NB4 (cell line): ENCODE results near the gene C11orf52.

Experiments
- DNase-seq: peaks from one replicate; pipeline ENCODE4 v3.0.0; 2010; ENCODE audit warnings: low read depth
- H3K4me3 ChIP-seq: one replicate; pipeline ENCODE4 v1.5.1; 2011; ENCODE audit warnings: mild to moderate bottlenecking, low read depth, low read length, moderate library complexity
- MYC ChIP-seq: IDR thresholded peaks from 2 replicates; pipeline ENCODE4 v1.6.1; 2011; ENCODE audit warnings: low read depth, low read length
- POLR2A ChIP-seq: IDR thresholded peaks from 2 replicates; pipeline ENCODE4 v1.6.1; 2011; ENCODE audit warnings: mild to moderate bottlenecking; ENCODE audit not compliant: insufficient read length; ENCODE audit errors: extremely low read depth
- TF ChIP-seq, protein P1 (sequence below): IDR thresholded peaks from 2 replicates; pipeline ENCODE4 v1.6.1; 2011; ENCODE audit warnings: low read depth, low read length
- TF ChIP-seq, protein P2 (sequence below): IDR thresholded peaks from one replicate; pipeline ENCODE4 v1.5.1; 2012; ENCODE audit warnings: low read depth, low read length

Gene C11orf52

DNA sequence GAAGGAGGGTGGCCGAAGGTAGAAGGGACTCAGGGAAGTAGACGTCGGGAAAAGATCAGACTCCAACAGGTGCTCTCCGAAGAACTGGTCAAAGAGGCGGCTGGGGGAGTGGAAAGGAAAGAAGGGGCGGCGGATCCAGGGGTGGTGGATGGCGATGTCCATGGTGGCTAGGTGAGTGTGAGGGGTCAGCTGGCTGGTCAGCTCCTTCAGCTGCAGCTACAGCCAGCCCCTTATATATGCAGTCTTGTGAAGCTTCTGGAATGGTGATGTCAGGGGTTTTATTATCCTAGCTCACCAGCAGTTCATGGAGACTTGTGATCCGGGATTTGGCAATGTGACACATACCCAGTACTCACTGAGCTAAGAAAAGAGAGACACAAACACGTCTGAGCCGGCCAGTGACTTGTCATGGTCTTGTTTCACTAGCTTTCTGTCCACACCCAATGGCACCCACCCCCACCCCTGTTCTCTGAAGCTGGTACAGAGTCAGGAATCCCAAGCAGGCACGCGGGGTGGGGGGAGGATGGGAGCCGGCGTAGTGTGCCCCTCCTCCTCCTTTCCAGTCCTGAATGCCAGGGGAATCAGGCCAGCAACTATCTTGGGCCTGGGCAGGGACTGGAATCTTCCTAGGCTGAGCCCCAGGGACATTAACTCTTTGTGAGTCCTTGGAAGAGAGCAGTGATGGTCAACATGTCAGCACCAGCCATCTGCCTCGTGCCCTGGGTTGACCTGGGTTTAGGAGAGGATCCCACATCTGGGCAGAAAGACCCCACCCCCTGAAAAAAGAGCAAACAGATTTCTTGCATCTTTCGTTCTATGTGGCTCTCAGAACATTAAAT lies 6.9 kb upstream of the C11orf52 start, which contains the start of gene CRYAB:
CRYAB (minus strand) TSS at position 208 of the 839 bp plus-strand sequence; CDS start at position 162, 46 bp downstream.
- DNase-seq: no peak
- no peak within 1 kb of the TSS for H3K4me3 ChIP-seq
- TF ChIP-seq, protein P1, sequence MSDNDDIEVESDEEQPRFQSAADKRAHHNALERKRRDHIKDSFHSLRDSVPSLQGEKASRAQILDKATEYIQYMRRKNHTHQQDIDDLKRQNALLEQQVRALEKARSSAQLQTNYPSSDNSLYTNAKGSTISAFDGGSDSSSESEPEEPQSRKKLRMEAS: no peak
- no peak for TF ChIP-seq POLR2A
- no peak for TF ChIP-seq MYC

DNA sequence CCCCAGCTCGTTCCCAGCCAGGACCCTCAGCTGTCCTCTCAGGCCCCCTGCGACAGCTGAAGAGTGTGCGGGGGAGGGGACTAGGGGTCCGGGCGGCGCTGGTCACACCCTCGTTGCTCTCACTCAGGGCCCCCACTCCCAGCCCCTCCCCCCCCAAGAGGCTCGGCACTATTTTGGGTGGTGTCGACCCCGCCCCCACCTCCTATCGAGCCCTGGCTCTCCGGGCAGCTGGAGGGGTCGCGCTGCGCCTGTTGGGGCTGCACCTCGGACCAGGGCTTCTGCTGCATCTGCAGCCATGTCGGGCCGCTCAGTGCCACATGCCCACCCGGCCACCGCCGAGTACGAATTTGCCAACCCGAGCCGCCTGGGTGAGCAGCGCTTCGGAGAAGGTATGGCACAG lies 6.2 kb upstream of the C11orf52 start, which contains the start of gene HSPB2:
HSPB2 (plus strand) TSS at position 200 of the 400 bp plus-strand sequence; CDS start at position 296, 96 bp downstream.
- DNase-seq: no peak
- no peak within 1 kb of the TSS for H3K4me3 ChIP-seq
- TF ChIP-seq POLR2A (no peak), MYC (no peak)
- TF ChIP-seq, protein P2, sequence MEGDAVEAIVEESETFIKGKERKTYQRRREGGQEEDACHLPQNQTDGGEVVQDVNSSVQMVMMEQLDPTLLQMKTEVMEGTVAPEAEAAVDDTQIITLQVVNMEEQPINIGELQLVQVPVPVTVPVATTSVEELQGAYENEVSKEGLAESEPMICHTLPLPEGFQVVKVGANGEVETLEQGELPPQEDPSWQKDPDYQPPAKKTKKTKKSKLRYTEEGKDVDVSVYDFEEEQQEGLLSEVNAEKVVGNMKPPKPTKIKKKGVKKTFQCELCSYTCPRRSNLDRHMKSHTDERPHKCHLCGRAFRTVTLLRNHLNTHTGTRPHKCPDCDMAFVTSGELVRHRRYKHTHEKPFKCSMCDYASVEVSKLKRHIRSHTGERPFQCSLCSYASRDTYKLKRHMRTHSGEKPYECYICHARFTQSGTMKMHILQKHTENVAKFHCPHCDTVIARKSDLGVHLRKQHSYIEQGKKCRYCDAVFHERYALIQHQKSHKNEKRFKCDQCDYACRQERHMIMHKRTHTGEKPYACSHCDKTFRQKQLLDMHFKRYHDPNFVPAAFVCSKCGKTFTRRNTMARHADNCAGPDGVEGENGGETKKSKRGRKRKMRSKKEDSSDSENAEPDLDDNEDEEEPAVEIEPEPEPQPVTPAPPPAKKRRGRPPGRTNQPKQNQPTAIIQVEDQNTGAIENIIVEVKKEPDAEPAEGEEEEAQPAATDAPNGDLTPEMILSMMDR: no peak
- TF ChIP-seq, protein P1: no peak

DNA sequence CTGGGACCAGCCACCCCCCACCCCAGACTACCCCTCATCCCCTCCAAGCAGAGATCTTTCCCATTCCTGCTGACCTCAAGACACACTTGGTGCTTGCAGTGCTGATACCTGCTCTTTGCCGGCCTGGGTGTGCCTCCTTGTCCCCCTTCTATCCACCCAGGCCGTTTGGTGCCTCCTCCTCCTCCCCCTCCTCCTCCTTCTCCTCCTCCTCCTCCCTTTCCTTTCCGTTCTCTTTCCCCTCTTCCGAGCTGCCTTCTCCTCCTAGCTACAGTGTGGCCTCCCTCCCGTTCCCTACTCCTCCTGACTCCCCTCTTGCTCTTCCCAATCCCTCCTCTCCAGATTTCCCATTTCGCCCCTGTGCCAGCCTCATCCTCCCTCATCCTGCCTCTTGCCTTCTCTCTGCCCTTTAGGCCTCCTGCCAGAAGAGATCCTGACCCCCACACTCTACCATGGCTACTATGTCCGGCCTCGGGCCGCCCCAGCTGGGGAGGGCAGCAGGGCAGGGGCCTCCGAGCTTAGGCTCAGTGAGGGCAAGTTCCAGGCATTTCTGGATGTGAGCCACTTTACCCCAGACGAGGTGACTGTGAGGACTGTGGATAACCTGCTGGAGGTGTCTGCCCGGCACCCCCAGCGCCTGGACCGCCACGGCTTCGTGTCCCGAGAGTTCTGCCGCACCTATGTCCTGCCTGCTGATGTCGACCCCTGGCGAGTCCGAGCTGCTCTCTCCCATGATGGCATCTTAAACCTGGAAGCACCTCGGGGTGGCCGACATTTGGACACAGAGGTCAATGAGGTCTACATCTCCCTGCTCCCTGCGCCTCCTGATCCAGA lies 5.5 kb upstream of the C11orf52 start:
- no peak for DNase-seq
- H3K4me3 ChIP-seq: no peak overlapping the region
- TF ChIP-seq, protein P1: no peak
- no peak for TF ChIP-seq POLR2A
- TF ChIP-seq, protein P2: no peak
- TF ChIP-seq MYC: no peak

DNA sequence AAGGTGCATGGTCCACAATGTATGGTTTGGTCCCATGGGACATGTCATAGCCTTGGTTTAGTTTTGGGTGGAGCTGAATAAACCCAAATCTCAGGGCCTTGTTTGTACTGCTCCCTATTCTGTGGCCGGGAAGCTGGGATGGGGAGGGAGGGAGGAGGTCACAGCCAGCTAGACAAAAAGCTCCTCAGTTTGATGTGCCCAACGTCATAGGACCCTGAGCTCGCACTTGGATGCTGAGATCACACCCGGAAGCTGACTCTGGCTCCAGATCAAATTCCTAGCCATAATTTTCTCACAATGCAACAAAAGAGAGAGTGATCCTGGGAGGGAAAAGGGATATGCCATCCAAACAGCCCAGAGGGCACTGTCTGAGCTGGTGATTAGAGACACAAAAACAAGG lies 4.7 kb upstream of the C11orf52 start:
- DNase-seq: no peak
- TF ChIP-seq, protein P2: no peak
- TF ChIP-seq MYC (no peak), POLR2A (no peak)
- TF ChIP-seq, protein P1: no peak
- H3K4me3 ChIP-seq: no peak overlapping the region

DNA sequence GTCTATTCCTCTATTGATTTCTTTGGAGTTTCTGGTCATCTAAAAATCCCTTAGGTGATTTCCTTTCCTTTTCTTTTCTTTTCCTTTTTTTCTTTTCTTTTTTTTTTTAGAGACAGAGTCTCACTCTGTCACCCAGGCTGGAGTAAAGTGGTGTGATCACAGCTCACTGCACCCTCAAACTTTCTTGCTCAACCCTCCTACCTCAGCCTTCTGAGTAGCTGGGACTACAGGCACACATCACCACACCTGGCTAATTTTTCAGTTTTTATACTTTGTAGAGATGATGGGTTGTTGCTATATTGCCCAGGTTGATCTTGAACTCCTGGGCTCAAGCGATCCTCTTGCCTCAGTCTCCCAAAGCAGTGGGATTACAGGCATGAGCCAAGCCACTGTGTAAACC lies 1.9 kb upstream of the C11orf52 start:
- TF ChIP-seq POLR2A (no peak), MYC (no peak)
- TF ChIP-seq, protein P1: no peak
- TF ChIP-seq, protein P2: no peak
- DNase-seq: no peak
- no peak overlapping the region for H3K4me3 ChIP-seq
